ENCODE results near the gene TMPRSS7. TPM values are rescaled to one million over a fixed set of nuclear protein-coding genes. Genes with fewer than 3 reads are reported as not detected.

TMPRSS7 gene
- total RNA-seq, 1 donor from 2014 or later, result not detected

GRCh38 chr3:112092496-112093179, 58.1 kb downstream of the TMPRSS7 start:
- no peak for DNase-seq (ENCODE audit: low spot score)

GRCh38 chr3:112093180-112093522, 58.6 kb downstream of the TMPRSS7 start:
- no peak for DNase-seq (ENCODE audit: low spot score)

- DNase-seq (ENCODE audit: low spot score), result no peak
Measured at GRCh38 chr3:112095731-112096130, 61.2 kb downstream of the TMPRSS7 start.

GRCh38 chr3:112096176-112096575, 61.6 kb downstream of the TMPRSS7 start:
- no peak for DNase-seq (ENCODE audit: low spot score)

- no peak for DNase-seq (ENCODE audit: low spot score)
Measured at GRCh38 chr3:112097378-112097777, 62.8 kb downstream of the TMPRSS7 start.

- DNase-seq (ENCODE audit: low spot score), result no peak
Measured at GRCh38 chr3:112101916-112102315, 67.4 kb downstream of the TMPRSS7 start.

- no peak for DNase-seq (ENCODE audit: low spot score)
Measured at GRCh38 chr3:112104774-112105173, 70.2 kb downstream of the TMPRSS7 start.

- DNase-seq (ENCODE audit: low spot score), result no peak
Measured at GRCh38 chr3:112109322-112109721, 74.8 kb downstream of the TMPRSS7 start.

GRCh38 chr3:112111785-112112402, 77.4 kb downstream of the TMPRSS7 start:
- no peak for DNase-seq (ENCODE audit: low spot score)

GRCh38 chr3:112114576-112115160, 80.1 kb downstream of the TMPRSS7 start:
- no peak for DNase-seq (ENCODE audit: low spot score)

- no peak for DNase-seq (ENCODE audit: low spot score)
Measured at GRCh38 chr3:112115161-112115739, 80.7 kb downstream of the TMPRSS7 start.

- no peak for DNase-seq (ENCODE audit: low spot score)
Measured at GRCh38 chr3:112115806-112116383, 81.4 kb downstream of the TMPRSS7 start.

- no peak for DNase-seq (ENCODE audit: low spot score)
Measured at GRCh38 chr3:112116748-112117186, 82.2 kb downstream of the TMPRSS7 start.

- no peak for DNase-seq (ENCODE audit: low spot score)
Measured at GRCh38 chr3:112117415-112117814, 82.9 kb downstream of the TMPRSS7 start.

- no peak for DNase-seq (ENCODE audit: low spot score)
Measured at GRCh38 chr3:112117841-112118571, 83.5 kb downstream of the TMPRSS7 start.

- no peak for DNase-seq (ENCODE audit: low spot score)
Measured at GRCh38 chr3:112119962-112120836, 85.7 kb downstream of the TMPRSS7 start.

GRCh38 chr3:112121577-112122547, 87.3 kb downstream of the TMPRSS7 start:
- DNase-seq (ENCODE audit: low spot score), result no peak

- no peak for DNase-seq (ENCODE audit: low spot score)
Measured at GRCh38 chr3:112122870-112123269, 88.3 kb downstream of the TMPRSS7 start.

GRCh38 chr3:112123548-112123947, 89.0 kb downstream of the TMPRSS7 start:
- DNase-seq (ENCODE audit: low spot score), result no peak
